Immature natural killer cell (primary cell): ENCODE data around the gene DOCK1. TPM values are rescaled to one million over a fixed set of nuclear protein-coding genes. Genes with fewer than 3 reads are reported as not detected.

ENCODE experiments used
- DNase-seq, 3 donors: peaks; one replicate each; pipeline ENCODE4 v3.0.0; 2022; ENCODE audit warnings: mixed read lengths in 1 of 3
- H3K27ac Mint-ChIP-seq, 6 donors: one replicate each; pipeline ENCODE4 v1.8.0; 2020; ENCODE audit warnings: mixed read lengths in 6 of 6, mild to moderate bottlenecking in 5 of 6, inconsistent platforms in 4 of 6, moderate library complexity in 3 of 6
- H3K27me3 Mint-ChIP-seq, 3 donors: one replicate each; pipeline ENCODE4 v1.8.0; 2020 to 2021; ENCODE audit warnings: low read depth in 3 of 3, mild to moderate bottlenecking in 3 of 3, mixed read lengths in 3 of 3, moderate library complexity in 3 of 3, inconsistent platforms in 1 of 3
- H3K36me3 Mint-ChIP-seq, 3 donors: one replicate each; pipeline ENCODE4 v1.8.0; 2020; ENCODE audit warnings: mixed read lengths in 3 of 3, inconsistent platforms in 2 of 3, mild to moderate bottlenecking in 2 of 3
- H3K4me1 Mint-ChIP-seq, 2 donors: one replicate each; pipeline ENCODE4 v1.8.0; 2020; ENCODE audit warnings: inconsistent platforms in 2 of 2, mild to moderate bottlenecking in 2 of 2, mixed read lengths in 2 of 2, moderate library complexity in 1 of 2
- H3K4me3 Mint-ChIP-seq, 5 donors: one replicate each; pipeline ENCODE4 v1.8.0; 2020; ENCODE audit warnings: mild to moderate bottlenecking in 5 of 5, mixed read lengths in 5 of 5, inconsistent platforms in 3 of 5, moderate library complexity in 3 of 5
- H3K9me3 Mint-ChIP-seq, 6 donors: one replicate each; pipeline ENCODE4 v1.8.0; 2020; ENCODE audit warnings: mild to moderate bottlenecking in 6 of 6, mixed read lengths in 6 of 6, inconsistent platforms in 4 of 6, moderate library complexity in 3 of 6
- polyA plus RNA-seq, 3 donors: library from polyadenylated mRNA; unstranded; fragments of 300-500 nt; fragmentation: Illumina TruSeq; gene quantifications; one replicate each; pipeline ENCODE4 v1.2.3, GENCODE V29; 2021

The DOCK1 gene
- polyA plus RNA-seq, 3 donors from 2014 or later: 0.37 TPM; not detected in 2

DNA sequence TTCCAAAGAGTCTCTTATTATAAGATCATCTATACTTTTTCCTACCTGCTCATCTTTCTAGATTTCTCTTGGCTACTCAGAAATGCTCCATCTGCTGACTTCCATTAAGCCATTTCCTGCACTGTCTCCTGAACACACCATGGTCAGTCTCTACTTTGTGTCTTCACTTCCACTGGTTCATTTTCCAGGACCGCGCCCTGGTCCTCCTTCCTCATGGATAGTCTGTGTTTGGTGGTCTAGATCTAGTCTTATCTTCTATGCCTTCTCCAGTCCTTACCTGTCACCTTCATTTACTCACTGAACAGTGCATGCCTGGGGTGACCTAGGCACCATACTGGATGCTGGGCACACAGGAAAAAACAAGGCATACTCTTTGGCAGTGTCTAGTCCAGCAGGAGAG is 279.4 kb downstream of the DOCK1 start:
- DNase-seq: no peak
- Mint-ChIP-seq H3K36me3 (no peaks in the 10 kb centered on the region), H3K4me3 (no peak overlapping the region), H3K9me3 (peaks cover 0 to 3% (median 0%) of the 10 kb centered on the region in 6 donors), H3K4me1 (no peaks in the 10 kb centered on the region), H3K27me3 (peaks cover 3 to 15% (median 11%) of the 10 kb centered on the region in 3 donors), H3K27ac (no peak overlapping the region)

DNA sequence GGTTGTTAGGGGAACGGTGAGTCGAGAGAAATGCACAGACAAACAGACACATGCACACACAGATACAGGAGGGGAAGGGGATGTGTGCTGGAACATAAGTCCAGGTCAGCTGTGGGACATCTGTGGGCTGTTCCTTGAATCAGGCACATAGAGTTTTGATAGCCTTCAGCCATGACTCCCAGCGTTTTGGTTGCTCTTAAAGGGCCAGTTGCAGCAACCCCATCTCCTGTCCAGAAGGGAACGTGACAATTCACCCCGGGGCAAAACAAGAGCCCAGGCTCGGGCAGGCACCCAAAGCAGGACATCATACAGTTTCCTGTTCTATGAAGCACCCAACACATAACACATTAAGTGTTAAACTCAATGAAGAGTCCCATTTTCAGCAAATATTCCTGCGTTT is 281.6 kb downstream of the DOCK1 start:
- Mint-ChIP-seq H3K36me3 (no peaks in the 10 kb centered on the region), H3K9me3 (peaks cover 0 to 1% (median 0%) of the 10 kb centered on the region in 6 donors), H3K4me1 (no peaks in the 10 kb centered on the region), H3K4me3 (no peak overlapping the region), H3K27ac (no peak overlapping the region), H3K27me3 (peaks cover under 1 to 12% (median 11%) of the 10 kb centered on the region in 3 donors)
- no peak for DNase-seq

DNA sequence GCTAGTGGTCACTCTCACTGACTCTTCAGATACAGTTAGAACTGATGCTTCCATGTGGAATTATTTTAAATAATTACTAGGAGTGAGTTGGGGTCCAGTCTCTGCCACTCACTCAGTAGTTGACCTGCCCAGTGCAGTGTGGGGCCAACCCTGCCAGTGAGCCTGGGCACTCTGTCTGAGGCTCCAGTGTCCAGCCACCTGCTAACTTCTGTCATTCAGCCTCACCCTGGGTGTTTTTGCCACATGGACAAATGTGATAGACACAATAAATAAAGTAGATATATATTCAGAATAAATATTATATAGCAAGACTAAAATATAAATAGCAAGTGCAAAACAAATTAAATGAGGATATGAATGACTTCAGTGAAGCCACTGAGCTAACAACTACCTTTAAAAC is 284.0 kb downstream of the DOCK1 start:
- Mint-ChIP-seq H3K36me3 (no peaks in the 10 kb centered on the region), H3K4me3 (no peak overlapping the region), H3K4me1 (no peaks in the 10 kb centered on the region), H3K27me3 (peaks cover 1 to 32% (median 16%) of the 10 kb centered on the region in 3 donors), H3K27ac (no peak overlapping the region), H3K9me3 (peaks cover 0 to 1% (median 0%) of the 10 kb centered on the region in 6 donors)
- no peak for DNase-seq

DNA sequence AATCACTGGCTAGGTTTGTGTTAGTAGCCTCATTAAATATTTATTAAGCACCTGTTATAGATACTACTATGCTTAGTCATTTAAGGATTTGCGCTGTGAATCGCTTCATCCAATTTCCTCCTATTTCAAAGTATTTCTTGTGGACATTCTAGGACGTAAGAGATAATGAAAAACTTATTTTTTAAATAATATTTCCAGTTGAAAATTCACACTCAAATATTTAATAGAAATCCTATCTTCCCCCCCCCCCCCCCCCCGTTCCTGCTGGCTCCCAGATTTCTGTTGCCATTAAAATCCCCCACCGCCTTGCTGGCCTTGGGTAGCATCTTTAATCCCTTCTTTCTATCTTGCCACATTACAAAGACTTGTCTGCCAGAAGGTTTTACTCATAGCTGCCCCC is 285.2 kb downstream of the DOCK1 start:
- Mint-ChIP-seq H3K4me3 (no peak overlapping the region), H3K4me1 (no peaks in the 10 kb centered on the region), H3K36me3 (no peaks in the 10 kb centered on the region), H3K27ac (no peak overlapping the region), H3K9me3 (peaks cover 0 to 1% (median 0%) of the 10 kb centered on the region in 6 donors), H3K27me3 (peaks cover 5 to 33% (median 14%) of the 10 kb centered on the region in 3 donors)
- DNase-seq: no peak

DNA sequence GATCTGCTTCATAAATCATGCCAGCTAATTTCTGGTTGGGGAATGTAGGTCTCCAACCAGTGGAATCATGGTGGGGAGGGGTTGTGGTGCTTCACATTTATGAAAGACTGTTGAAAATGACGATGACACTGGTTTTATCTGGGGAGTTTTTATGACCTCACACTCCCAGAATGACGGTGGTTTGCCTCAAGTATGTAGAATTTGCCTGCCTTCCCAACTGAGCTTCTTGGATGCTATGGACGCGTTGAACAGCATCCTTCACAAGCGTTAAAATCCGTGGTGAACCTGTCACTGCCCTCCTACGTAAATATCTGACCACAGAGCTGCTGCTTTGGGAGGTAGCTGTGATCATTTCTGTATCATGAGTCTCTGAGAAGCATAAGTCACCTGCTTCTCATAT is 287.9 kb downstream of the DOCK1 start:
- Mint-ChIP-seq H3K9me3 (peaks cover 0 to 2% (median 0%) of the 10 kb centered on the region in 6 donors), H3K36me3 (no peaks in the 10 kb centered on the region), H3K4me1 (no peaks in the 10 kb centered on the region), H3K27ac (no peak overlapping the region), H3K4me3 (no peak overlapping the region), H3K27me3 (peaks cover 10 to 36% (median 12%) of the 10 kb centered on the region in 3 donors)
- no peak for DNase-seq

DNA sequence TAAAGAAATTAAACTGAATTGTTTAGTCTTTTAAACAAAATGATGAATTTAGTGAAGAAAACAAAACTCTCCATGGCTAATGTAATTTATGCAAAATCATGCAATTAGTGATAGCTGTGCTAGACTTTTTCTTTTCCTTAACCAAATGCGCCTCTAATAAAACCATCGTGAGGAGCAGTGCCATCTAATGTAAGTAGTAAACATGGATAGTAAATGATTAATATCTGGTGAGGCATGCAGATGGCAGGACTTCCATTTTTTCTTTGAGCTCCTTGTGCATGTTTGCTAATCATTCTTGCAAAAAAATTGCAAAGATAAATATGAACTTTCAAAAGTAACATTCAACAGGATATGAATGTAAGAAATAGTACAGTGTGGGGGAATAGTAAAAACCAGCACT is 288.9 kb downstream of the DOCK1 start:
- Mint-ChIP-seq H3K27me3 (peaks cover 10 to 36% (median 12%) of the 10 kb centered on the region in 3 donors), H3K36me3 (no peaks in the 10 kb centered on the region), H3K27ac (no peak overlapping the region), H3K4me1 (no peaks in the 10 kb centered on the region), H3K4me3 (no peak overlapping the region), H3K9me3 (peaks cover 0 to 2% (median 0%) of the 10 kb centered on the region in 6 donors)
- DNase-seq: no peak

DNA sequence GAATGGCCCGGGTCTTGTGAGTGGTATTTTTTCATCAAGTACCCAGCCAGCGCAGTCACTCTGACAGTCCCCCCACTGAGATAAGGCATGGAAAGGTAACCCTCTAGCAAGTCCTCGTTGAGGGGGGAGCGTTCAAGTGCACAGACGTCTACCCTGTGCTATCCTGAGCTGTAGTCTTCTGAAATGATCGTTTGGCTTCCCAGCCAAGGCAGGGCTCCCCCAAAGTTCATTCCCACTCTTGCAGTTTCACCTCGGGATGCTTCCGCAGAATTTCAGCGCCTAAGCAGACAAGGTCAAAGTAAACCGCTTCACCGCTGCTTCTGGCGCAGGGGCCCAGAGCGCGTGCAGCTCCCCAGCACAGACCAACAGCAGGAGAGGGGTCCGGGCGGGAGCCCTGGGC is 289.4 kb downstream of the DOCK1 start:
- Mint-ChIP-seq H3K27me3 (peaks cover 10 to 36% (median 12%) of the 10 kb centered on the region in 3 donors), H3K4me1 (no peaks in the 10 kb centered on the region), H3K9me3 (peaks cover 0 to 2% (median 0%) of the 10 kb centered on the region in 6 donors), H3K4me3 (no peak overlapping the region), H3K36me3 (no peaks in the 10 kb centered on the region), H3K27ac (no peak overlapping the region)
- DNase-seq: no peak

DNA sequence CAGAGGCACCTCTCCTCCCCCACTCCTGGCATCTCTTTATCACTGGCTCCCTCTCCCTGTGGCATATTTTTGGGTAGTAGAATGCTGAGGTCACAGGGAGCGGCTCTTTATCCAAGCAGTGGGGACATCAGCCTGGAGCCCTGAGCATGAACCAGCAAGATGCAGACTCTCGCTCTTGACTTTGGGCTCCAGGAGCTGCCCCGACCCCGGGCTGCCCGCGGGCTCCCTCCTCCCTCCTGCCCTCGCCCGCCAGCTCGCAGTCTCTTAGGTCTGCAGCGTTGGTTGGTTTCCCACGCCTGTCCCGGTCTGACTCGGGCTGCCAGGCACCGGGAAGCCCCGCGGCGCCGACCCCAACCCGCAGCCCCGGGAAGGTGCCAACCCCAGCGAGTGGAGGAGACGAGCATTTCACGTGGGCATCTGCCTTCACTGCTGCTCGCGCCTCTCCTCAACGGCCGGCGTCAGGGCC is 289.8 kb downstream of the DOCK1 start:
- Mint-ChIP-seq H3K36me3 (no peaks in the 10 kb centered on the region), H3K9me3 (peaks cover 0 to 2% (median 0%) of the 10 kb centered on the region in 6 donors), H3K4me3 (no peak overlapping the region), H3K4me1 (no peaks in the 10 kb centered on the region), H3K27ac (no peak overlapping the region), H3K27me3 (peaks cover 10 to 36% (median 12%) of the 10 kb centered on the region in 3 donors)
- DNase-seq: no peak

DNA sequence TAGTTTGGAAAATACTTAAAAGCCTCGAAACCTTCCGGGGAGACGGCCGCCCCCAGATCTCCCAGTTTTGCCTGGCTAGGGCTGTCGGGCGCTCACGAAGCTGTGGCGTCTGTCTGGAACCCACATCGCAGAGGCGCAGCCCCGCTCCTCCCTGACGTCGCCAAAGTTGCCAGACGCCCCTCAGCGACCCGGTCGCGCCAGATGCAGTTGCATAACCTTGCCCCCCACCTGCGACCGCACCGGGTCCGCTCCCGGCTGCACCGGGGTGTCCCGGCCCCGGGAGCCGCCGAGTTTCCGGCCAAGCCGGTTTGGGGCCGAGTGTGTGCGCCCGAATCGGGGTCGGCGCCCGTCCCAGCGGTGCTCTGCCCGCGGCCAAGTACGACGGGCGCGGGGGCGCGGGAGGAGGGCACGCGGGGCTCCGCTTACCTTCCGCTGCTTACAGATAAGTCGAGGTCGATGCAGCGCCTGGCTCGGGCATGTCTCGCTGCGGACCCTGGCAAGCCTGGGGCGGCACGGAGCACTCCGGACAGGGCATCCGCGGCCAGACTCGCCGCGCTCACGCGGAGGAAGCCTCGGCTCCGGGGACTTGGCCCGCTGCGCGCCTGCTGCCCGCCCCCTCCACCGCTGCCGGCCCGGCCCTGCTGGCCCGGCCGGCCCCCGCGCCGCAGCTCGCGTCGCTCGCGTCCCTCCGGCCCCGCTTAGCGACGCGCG is 290.5 kb downstream of the DOCK1 start:
- no peak overlapping the region for H3K27ac Mint-ChIP-seq
- peaks cover 0 to 2% (median 0%) of the 10 kb centered on the region in 6 donors for H3K9me3 Mint-ChIP-seq
- H3K36me3 Mint-ChIP-seq: no peaks in the 10 kb centered on the region
- H3K4me1 Mint-ChIP-seq: no peaks in the 10 kb centered on the region
- H3K4me3 Mint-ChIP-seq: no peak overlapping the region
- DNase-seq: no peak
- H3K27me3 Mint-ChIP-seq: peaks cover 10 to 34% (median 12%) of the 10 kb centered on the region in 3 donors

DNA sequence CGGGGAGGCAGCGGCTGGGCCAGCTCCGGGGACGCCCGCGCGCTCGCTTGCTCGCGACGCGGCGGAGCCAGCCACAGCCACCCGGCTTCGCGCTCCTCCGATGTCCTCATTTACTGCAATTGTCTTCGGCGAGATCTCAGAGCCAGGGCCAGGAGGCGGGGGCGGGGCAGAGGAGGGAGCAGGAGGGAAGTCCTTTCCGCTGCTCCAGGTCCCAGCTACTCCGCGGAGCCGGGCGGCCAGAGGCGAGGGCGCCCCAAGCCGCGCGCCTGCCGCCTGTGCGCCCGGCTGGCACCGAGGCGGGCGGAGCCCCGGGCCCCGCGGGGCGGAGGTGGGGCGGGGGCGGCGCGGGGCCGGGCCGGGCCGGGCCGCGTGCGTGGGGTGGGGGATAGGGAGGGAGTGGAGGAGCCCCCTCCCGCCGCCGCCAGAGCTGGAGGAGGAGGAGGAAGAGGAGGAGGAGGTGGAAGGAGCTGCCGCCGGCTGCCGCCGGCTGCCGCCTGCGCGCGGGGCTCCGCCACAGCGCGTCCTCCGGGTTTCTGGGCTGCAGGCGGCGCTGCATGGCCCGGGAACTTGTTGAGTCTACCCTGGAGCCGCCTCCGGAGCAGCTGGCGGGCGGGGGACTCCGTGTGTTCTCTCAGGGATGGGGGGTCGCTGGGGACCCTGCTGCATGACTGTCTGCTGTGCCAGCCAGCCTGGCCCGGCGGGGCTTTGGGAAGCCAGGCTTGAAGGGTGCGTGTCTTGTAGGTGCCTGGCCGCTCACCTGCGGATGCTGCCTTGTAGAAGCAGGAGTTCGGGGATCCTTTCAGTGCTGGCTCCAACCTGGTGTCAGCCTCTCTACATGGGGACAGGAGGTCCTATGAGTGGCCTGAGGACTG is 291.3 kb downstream of the DOCK1 start, which contains the start of gene INSYN2A:
INSYN2A (minus strand) TSS at position 310 of the 872 bp plus-strand sequence. CDS start 20,196 bp downstream, outside the sequence.
- no peak for DNase-seq
- no peak within 1 kb of the TSS for H3K27ac Mint-ChIP-seq
- H3K36me3 Mint-ChIP-seq: no peaks in the 10 kb centered on the region
- H3K4me1 Mint-ChIP-seq: no peaks in the 10 kb centered on the region
- H3K27me3 Mint-ChIP-seq: peaks cover 10 to 31% (median 13%) of the 10 kb centered on the region in 3 donors
- peak within 1 kb of the TSS in 3 of 5 donors; percentile 61 to 76 (median 65) for H3K4me3 Mint-ChIP-seq
- peaks cover 0 to 2% (median 0%) of the 10 kb centered on the region in 6 donors for H3K9me3 Mint-ChIP-seq

DNA sequence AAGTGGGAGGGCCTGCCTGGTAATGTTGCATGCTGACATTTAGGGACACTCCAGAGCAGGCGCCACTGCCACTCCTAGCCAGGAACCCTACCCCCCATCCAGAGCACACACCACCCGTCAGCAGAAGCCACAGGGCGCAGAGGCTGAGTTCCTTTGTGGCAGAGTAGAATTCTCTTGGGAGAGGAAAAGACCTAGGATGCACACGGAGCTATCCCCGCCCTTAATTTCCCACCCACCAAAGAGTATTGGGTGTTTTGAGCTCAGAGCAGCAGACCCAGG is 291.9 kb downstream of the DOCK1 start:
- H3K27me3 Mint-ChIP-seq: peaks cover 10 to 30% (median 12%) of the 10 kb centered on the region in 3 donors
- peaks cover 0 to 2% (median 0%) of the 10 kb centered on the region in 6 donors for H3K9me3 Mint-ChIP-seq
- no peaks in the 10 kb centered on the region for H3K4me1 Mint-ChIP-seq
- peak overlapping the region in 2 of 5 donors; percentile 61 to 76 for H3K4me3 Mint-ChIP-seq
- DNase-seq: no peak
- no peak overlapping the region for H3K27ac Mint-ChIP-seq
- no peaks in the 10 kb centered on the region for H3K36me3 Mint-ChIP-seq

DNA sequence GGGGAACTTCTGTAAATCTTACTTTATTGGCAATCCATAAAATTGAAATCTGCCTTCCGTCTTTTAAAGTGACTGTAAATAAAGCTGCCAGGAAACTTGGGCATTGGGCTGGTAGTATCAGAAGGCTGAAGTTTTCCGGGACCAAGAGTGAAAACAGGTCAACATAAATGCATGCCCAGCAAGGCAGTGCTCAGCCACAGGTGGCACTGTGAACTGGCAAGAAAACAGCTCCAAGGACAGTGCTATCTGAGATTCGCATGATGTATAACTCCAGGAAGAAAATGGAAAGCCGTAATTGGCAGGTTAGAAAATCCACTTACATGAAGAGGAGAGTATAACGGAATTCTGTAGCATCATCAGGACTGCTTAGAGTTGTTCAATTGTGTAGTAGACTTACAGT is 293.1 kb downstream of the DOCK1 start:
- no peak overlapping the region for H3K4me3 Mint-ChIP-seq
- H3K27ac Mint-ChIP-seq: no peak overlapping the region
- no peaks in the 10 kb centered on the region for H3K4me1 Mint-ChIP-seq
- H3K36me3 Mint-ChIP-seq: no peaks in the 10 kb centered on the region
- peaks cover 0 to 2% (median 0%) of the 10 kb centered on the region in 6 donors for H3K9me3 Mint-ChIP-seq
- no peak for DNase-seq
- H3K27me3 Mint-ChIP-seq: peaks cover 10 to 18% (median 12%) of the 10 kb centered on the region in 3 donors

DNA sequence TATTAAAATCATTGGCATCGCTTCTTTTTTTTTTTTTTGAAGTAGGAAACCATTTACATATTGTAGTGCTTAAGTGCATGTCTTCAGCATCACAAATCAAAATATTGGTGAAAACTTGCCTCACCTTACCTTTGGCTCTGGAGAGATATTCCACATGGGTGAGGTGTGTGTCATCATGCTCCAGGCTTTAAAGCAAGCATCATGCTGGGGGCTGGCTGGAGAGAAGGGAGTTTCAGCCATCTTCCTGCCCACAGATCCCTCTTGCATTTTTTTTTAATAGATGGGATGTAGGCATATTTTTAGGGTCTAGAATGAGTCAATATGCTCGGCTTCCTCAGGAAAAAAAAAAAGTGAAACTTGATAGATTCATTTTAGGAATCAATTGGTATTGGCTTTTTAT is 293.5 kb downstream of the DOCK1 start:
- no peak overlapping the region for H3K27ac Mint-ChIP-seq
- H3K9me3 Mint-ChIP-seq: peaks cover 0 to 2% (median 0%) of the 10 kb centered on the region in 6 donors
- DNase-seq: no peak
- H3K36me3 Mint-ChIP-seq: no peaks in the 10 kb centered on the region
- peaks cover 7 to 14% (median 12%) of the 10 kb centered on the region in 3 donors for H3K27me3 Mint-ChIP-seq
- H3K4me3 Mint-ChIP-seq: no peak overlapping the region
- no peaks in the 10 kb centered on the region for H3K4me1 Mint-ChIP-seq

DNA sequence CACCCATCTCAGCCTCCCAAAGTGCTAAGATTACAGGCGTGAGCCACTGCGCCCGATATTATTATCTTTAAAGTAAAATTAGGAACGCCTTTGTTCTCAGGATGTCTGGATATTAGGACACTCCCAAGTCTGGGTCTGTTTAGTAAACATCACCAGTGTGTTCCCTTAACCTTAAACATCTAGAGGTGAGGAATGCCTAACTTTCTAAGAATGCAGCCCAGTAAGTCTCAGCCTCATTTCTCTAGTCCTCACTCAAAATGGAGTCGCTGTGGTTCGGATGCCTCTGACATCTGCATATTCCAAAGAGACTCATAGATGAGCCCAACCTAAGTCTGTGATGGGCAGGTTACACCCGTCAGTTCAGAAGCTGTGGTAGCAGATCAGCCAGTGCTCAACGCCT is 295.4 kb downstream of the DOCK1 start:
- peaks cover 0 to 2% (median 0%) of the 10 kb centered on the region in 6 donors for H3K9me3 Mint-ChIP-seq
- no peak overlapping the region for H3K4me3 Mint-ChIP-seq
- H3K27ac Mint-ChIP-seq: no peak overlapping the region
- DNase-seq: no peak
- H3K36me3 Mint-ChIP-seq: no peaks in the 10 kb centered on the region
- peaks cover 6 to 11% (median 9%) of the 10 kb centered on the region in 3 donors for H3K27me3 Mint-ChIP-seq
- H3K4me1 Mint-ChIP-seq: no peaks in the 10 kb centered on the region
